Measurements from ENCODE around the gene INPP5D.

Gene INPP5D

DNA sequence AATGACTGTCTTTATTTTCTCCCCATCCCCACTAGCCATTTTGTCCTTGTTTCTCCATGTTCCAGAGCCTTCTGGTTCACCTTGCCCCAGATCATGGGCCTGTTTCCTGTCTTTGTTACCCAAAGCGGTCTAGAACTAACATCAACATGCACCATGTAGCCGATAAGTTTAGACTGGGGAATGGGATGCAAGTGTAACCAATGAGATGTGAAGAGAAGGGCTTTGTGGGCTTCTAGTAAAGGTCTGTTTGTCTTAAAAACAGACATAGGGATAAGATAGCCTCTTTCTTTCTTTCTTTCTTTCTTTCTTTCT is 25.7 kb downstream of the INPP5D start:
- no peaks in the 10 kb centered on the region for H3K27me3 ChIP-seq
- H3K4me3 ChIP-seq: no peak overlapping the region
- H3K27ac ChIP-seq: peak overlapping the region; percentile 88 to 98 (median 95)
- TF ChIP-seq Cebpa-rat (IDR thresholded peaks at IDR 0.05): no peak
- H3K36me3 ChIP-seq: peaks cover 43 to 94% (median 65%) of the 10 kb centered on the region in 11 experiments
- H3K9ac ChIP-seq: peak overlapping the region; percentile 79 to 88 (median 84); a peak in 17 of 22 replicates
- peaks cover 52 to 100% (median 91%) of the 10 kb centered on the region in 10 experiments for H3K4me1 ChIP-seq
- peak overlapping the region; percentile 85 to 98 (median 92) for H3K4me2 ChIP-seq
- H3K9me3 ChIP-seq (replicated peaks in 1 of 11): no peaks in the 10 kb centered on the region
- peaks cover 0 to 5% (median 0%) of the 10 kb centered on the region in 11 experiments; a peak in 4 of 22 replicates for H4K20me1 ChIP-seq

DNA sequence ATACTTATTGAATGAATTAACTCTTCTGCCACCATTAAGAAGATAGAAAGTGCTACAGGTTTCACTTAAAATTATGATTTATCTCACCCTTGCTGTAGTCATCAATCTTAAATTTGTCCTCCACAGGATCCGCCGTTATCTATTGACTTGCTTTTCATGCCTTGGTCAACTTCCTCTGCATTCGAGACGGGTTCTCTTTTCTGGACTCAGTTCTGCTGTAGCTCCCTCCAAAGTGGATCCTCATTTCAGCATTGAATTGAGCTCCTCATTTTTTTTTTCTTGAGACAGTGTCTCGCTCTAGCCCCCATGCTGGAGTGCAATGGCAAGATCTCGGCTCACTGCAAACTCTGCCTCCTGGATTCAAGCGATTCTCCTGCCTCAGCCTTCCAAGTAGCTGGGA is 27.6 kb downstream of the INPP5D start:
- no peak for TF ChIP-seq Cebpa-rat (IDR thresholded peaks at IDR 0.05)
- peak overlapping the region in 2 of 11 experiments; percentile 4 to 51; a peak in 4 of 22 replicates for H3K9ac ChIP-seq
- no peak overlapping the region for H3K4me3 ChIP-seq
- no peaks in the 10 kb centered on the region for H3K27me3 ChIP-seq
- peaks cover 0 to 10% (median 0%) of the 10 kb centered on the region in 11 experiments; a peak in 7 of 22 replicates for H4K20me1 ChIP-seq
- H3K4me1 ChIP-seq: peaks cover 47 to 100% (median 91%) of the 10 kb centered on the region in 10 experiments
- H3K4me2 ChIP-seq: peak overlapping the region in 8 of 11 experiments; percentile 5 to 98 (median 68); a peak in 12 of 22 replicates
- peaks cover 45 to 91% (median 64%) of the 10 kb centered on the region in 11 experiments for H3K36me3 ChIP-seq
- H3K9me3 ChIP-seq (replicated peaks in 1 of 11): no peaks in the 10 kb centered on the region
- H3K27ac ChIP-seq: peak overlapping the region in 9 of 11 experiments; percentile 63 to 98 (median 96); a peak in 17 of 22 replicates

DNA sequence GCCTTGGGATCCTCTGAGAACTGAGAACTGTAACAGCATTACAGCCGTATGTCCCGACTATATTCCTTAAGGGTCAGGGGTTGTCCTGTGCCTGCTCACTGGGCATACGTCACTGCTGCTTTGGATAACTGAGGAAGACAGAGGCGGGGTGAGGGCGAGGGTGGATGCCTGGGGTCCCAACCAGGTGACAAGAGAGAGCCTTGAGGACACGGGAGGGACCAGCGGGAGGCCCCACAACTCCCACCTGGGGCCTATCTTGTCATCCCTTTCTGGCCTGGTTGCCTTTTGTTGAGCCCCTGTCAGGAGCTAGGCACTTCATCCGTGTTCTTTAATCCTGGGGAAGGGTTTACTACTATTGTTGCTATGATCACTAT is 28.8 kb downstream of the INPP5D start:
- TF ChIP-seq Cebpa-rat (IDR thresholded peaks at IDR 0.05): no peak
- H3K4me3 ChIP-seq: no peak overlapping the region
- peak overlapping the region in 3 of 11 experiments; percentile 8 to 68 (median 51); a peak in 5 of 22 replicates for H3K9ac ChIP-seq
- H3K27ac ChIP-seq: peak overlapping the region; percentile 47 to 98 (median 95); a peak in 21 of 22 replicates
- peaks cover 0 to 14% (median 5%) of the 10 kb centered on the region in 11 experiments; a peak in 8 of 22 replicates for H4K20me1 ChIP-seq
- peak overlapping the region in 7 of 11 experiments; percentile 5 to 98 (median 86); a peak in 10 of 22 replicates for H3K4me2 ChIP-seq
- H3K4me1 ChIP-seq: peaks cover 44 to 100% (median 91%) of the 10 kb centered on the region in 10 experiments
- H3K27me3 ChIP-seq: no peaks in the 10 kb centered on the region
- H3K9me3 ChIP-seq (replicated peaks in 1 of 11): no peaks in the 10 kb centered on the region
- H3K36me3 ChIP-seq: peaks cover 42 to 93% (median 68%) of the 10 kb centered on the region in 11 experiments

DNA sequence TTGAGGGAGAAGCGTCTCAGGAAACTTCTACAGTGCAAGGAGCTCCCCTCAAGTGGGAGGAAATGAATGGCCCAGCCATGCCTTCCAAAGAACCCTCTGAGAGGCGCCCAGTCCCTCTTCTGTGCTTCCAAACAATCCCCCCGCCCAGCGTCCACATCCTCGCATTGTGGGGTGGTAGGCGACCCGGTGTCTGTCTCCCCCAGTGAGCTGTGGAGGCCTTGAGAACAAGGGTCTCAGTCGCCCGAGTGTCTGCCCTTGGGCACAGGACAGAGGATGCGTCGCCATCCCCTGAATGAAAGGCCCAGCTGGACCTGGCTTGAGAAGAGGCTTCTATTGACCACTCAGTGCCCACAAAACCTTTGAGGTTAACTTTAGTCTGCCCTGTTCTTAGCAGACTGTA is 29.7 kb downstream of the INPP5D start:
- Histone ChIP-seq H3K36me3 (peaks cover 46 to 97% (median 77%) of the 10 kb centered on the region in 11 experiments), H3K27me3 (no peaks in the 10 kb centered on the region), H3K4me3 (no peak overlapping the region), H3K9ac (no peak overlapping the region), H3K4me2 (peak overlapping the region in 5 of 11 experiments; percentile 11 to 98 (median 86); a peak in 5 of 22 replicates), H3K9me3 (replicated peaks in 1 of 11) (no peaks in the 10 kb centered on the region), H3K4me1 (peaks cover 35 to 100% (median 83%) of the 10 kb centered on the region in 10 experiments), H3K27ac (peak overlapping the region in 10 of 11 experiments; percentile 51 to 98 (median 96); a peak in 16 of 22 replicates), H4K20me1 (peaks cover 0 to 23% (median 6%) of the 10 kb centered on the region in 11 experiments; a peak in 10 of 22 replicates)
- TF ChIP-seq Cebpa-rat (IDR thresholded peaks at IDR 0.05): no peak

DNA sequence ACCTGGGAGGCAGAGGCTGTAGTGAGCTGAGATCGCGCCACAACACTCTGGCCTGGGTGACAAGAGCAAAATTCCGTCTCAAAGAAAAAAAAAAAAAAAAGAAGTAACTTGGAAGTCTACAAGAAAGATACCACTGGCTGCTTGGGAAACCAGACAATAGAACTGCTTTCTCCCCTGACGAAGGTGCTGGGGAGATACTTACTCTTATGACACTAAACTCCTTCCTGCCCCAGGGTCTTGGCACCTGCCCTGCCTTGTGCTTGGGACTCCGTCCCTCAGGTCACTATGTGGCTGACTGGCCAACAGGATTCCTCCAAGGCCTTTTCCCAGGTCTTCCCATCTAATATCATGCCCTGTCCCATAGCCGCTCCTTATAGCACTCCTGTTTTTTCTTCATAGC is 30.7 kb downstream of the INPP5D start:
- Histone ChIP-seq H3K4me2 (peak overlapping the region in 6 of 11 experiments; percentile 48 to 86 (median 70); a peak in 10 of 22 replicates), H4K20me1 (peaks cover 1 to 27% (median 11%) of the 10 kb centered on the region in 11 experiments; a peak in 12 of 22 replicates), H3K27ac (peak overlapping the region in 8 of 11 experiments; percentile 50 to 95 (median 70); a peak in 11 of 22 replicates), H3K4me1 (peaks cover 25 to 96% (median 72%) of the 10 kb centered on the region in 10 experiments), H3K9me3 (replicated peaks in 1 of 11) (no peaks in the 10 kb centered on the region), H3K27me3 (no peaks in the 10 kb centered on the region), H3K9ac (no peak overlapping the region; a peak in 2 of 22 replicates), H3K4me3 (no peak overlapping the region), H3K36me3 (peaks cover 43 to 97% (median 80%) of the 10 kb centered on the region in 11 experiments)
- no peak for TF ChIP-seq Cebpa-rat (IDR thresholded peaks at IDR 0.05)

DNA sequence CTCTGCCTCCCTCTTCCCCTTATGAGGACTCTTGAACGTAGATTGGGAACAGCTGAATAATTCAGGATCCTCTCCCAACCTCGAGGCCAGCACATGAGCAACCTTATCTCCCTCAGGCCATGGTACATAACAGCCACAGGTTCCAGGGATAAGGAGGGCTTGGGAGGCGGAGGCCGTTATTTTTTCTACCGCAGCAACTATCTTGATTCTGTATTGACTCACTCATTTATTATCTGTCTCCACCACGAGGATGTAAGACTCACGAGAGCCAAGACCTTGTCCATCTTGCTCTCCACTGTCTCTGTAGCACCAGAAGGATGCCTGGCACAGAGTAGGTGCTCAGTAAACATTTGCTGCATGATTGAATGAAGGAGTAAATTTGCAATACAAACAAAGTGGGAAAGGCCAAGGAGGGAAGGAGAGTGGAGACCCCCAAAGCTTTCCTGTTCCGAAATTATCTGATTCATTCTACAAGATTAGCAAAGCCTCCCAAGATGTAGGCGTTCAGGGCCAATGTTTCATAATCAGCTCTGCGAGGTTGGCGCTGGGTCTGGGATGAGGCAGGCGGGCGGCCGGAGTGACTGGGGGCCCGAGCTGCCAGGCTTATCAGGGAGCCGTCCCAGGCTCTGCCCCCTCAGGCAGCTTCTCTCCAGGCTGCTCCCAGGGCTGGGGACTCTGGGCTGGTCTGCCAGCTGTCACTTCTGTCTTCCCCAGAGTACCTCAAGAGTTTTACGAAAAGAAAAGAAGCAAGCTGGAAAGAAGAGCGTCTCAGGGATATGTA is 31.6 kb downstream of the INPP5D start:
- Histone ChIP-seq H3K27me3 (no peaks in the 10 kb centered on the region), H4K20me1 (peaks cover 4 to 33% (median 15%) of the 10 kb centered on the region in 11 experiments; a peak in 13 of 22 replicates), H3K36me3 (peaks cover 50 to 95% (median 79%) of the 10 kb centered on the region in 11 experiments), H3K4me3 (no peak overlapping the region), H3K4me2 (peak overlapping the region; percentile 22 to 86 (median 64)), H3K9me3 (replicated peaks in 1 of 11) (no peaks in the 10 kb centered on the region), H3K27ac (peak overlapping the region; percentile 9 to 95 (median 68); a peak in 17 of 22 replicates), H3K4me1 (peaks cover 24 to 86% (median 63%) of the 10 kb centered on the region in 10 experiments), H3K9ac (peak overlapping the region in 4 of 11 experiments; percentile 11 to 39 (median 23); a peak in 7 of 22 replicates)
- TF ChIP-seq Cebpa-rat (IDR thresholded peaks at IDR 0.05): no peak

DNA sequence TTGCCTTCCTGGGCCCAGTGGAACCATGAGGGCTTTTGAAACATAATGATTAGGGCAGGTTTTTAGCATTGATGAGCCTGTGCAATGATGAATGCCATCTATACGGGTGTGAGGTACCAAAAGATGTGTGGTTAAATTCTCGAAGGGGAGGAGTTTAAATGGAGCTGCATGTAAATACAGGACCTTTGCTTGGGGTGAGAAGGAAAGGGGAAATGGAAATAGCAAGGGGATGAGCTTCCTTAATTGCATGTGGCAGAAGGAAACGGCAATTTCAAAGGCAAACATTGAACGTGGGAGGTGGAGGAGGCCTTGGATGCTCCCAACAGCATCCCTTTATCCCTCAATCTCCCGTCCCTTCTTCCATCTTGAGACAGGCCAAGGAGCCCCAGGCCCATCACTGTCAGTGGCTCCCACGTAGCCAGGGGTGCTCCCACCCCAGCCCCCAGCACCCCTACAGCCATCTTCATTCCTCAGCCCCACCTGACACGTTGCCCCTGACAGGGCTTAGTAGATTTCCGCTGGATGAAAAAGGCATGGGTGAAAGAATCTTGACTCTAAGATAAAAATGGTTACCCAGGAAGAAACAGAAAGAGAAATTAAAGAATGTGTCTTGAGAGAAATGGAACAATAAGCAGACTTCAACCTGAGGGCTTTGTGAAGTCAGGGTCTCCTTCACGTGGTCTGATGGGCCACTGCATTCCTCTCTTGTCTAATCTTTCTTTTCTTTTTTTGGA is 32.5 kb downstream of the INPP5D start:
- TF ChIP-seq Cebpa-rat (IDR thresholded peaks at IDR 0.05): no peak
- Histone ChIP-seq H3K27me3 (no peaks in the 10 kb centered on the region), H3K9ac (peak overlapping the region in 9 of 11 experiments; percentile 15 to 72 (median 43); a peak in 14 of 22 replicates), H3K4me3 (peak overlapping the region in 2 of 10 experiments; percentile 13 to 27; a peak in 2 of 20 replicates), H3K4me2 (peak overlapping the region; percentile 22 to 86 (median 64)), H3K36me3 (peaks cover 57 to 95% (median 75%) of the 10 kb centered on the region in 11 experiments), H3K9me3 (replicated peaks in 1 of 11) (no peaks in the 10 kb centered on the region), H4K20me1 (peaks cover 6 to 39% (median 23%) of the 10 kb centered on the region in 11 experiments; a peak in 15 of 22 replicates), H3K4me1 (peaks cover 24 to 78% (median 55%) of the 10 kb centered on the region in 10 experiments), H3K27ac (peak overlapping the region; percentile 9 to 95 (median 68); a peak in 18 of 22 replicates)

DNA sequence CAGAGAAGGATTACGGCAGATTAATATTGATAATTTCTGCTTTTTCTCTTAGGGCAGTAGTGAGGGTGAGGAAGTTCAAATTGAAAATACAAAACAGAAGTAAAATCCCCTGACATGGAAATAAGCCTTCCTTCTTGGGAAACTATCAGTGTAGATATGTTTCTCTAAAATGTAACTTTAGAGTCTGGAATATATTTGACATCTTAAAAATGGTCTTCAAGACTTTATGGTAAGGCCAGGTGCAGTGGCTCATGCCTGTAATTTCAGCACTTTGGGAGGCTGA is 33.0 kb downstream of the INPP5D start:
- H3K27me3 ChIP-seq: no peaks in the 10 kb centered on the region
- no peak for TF ChIP-seq Cebpa-rat (IDR thresholded peaks at IDR 0.05)
- peaks cover 61 to 95% (median 75%) of the 10 kb centered on the region in 11 experiments for H3K36me3 ChIP-seq
- peak overlapping the region; percentile 22 to 86 (median 64); a peak in 19 of 22 replicates for H3K4me2 ChIP-seq
- H3K4me3 ChIP-seq: peak overlapping the region in 2 of 10 experiments; percentile 13 to 27; a peak in 2 of 20 replicates
- H3K27ac ChIP-seq: peak overlapping the region in 10 of 11 experiments; percentile 30 to 95 (median 69); a peak in 18 of 22 replicates
- peak overlapping the region in 9 of 11 experiments; percentile 15 to 72 (median 43); a peak in 11 of 22 replicates for H3K9ac ChIP-seq
- peaks cover 6 to 44% (median 28%) of the 10 kb centered on the region in 11 experiments; a peak in 16 of 22 replicates for H4K20me1 ChIP-seq
- H3K4me1 ChIP-seq: peaks cover 24 to 73% (median 50%) of the 10 kb centered on the region in 10 experiments
- H3K9me3 ChIP-seq (replicated peaks in 1 of 11): peaks cover 0 to 3% (median 0%) of the 10 kb centered on the region in 11 experiments; a peak in 2 of 22 replicates

All from BLaER1 treated with 17β-estradiol and CSF1 and Interleukin-3, amounts not matched to agents 10 nM and 100 nM (cell line).